Keratinocyte (primary cell): ENCODE results near the gene TWIST2. TPM values are rescaled to one million over a fixed set of nuclear protein-coding genes. Genes with fewer than 3 reads are reported as not detected.

Experiments
- DNase-seq: peaks from one replicate; pipeline ENCODE4 v3.0.0-alpha.2; 2011; ENCODE audit warnings: low read depth, missing footprints, low spot score
- FAIRE-seq: peaks from 2 replicates; lab custom pipeline; 2011; peaks lifted over from hg19 to GRCh38; lab: Jason Lieb, UNC
- H2AFZ ChIP-seq: 2 replicates; pipeline ENCODE4 v1.6.0; 2012; ENCODE audit warnings: low read length, control low read depth, inconsistent platforms; ENCODE audit not compliant: control insufficient read depth
- H3K27ac ChIP-seq: 2 replicates; pipeline ENCODE4 v1.5.1; 2011; ENCODE audit warnings: low read length; ENCODE audit not compliant: control insufficient read depth, insufficient read depth
- H3K27me3 ChIP-seq: 3 replicates; pipeline ENCODE4 v1.6.0; 2011; ENCODE audit warnings: low read length; ENCODE audit not compliant: control insufficient read depth, insufficient read depth; ENCODE audit errors: extremely low read depth
- H3K36me3 ChIP-seq, 2 experiments: 2 replicates in 1 of 2; 3 replicates in 1 of 2; pipeline ENCODE4 v1.5.1; 2011; ENCODE audit warnings: low read length in 2 of 2, mild to moderate bottlenecking in 1 of 2; ENCODE audit not compliant: control insufficient read depth in 2 of 2, insufficient read depth in 2 of 2; ENCODE audit errors: extremely low read depth in 1 of 2
- H3K4me1 ChIP-seq: 3 replicates; pipeline ENCODE4 v1.5.1; 2011; ENCODE audit warnings: low read length; ENCODE audit not compliant: control insufficient read depth, insufficient read depth; ENCODE audit errors: extremely low read depth
- H3K4me2 ChIP-seq: 3 replicates; pipeline ENCODE4 v1.6.0; 2011; ENCODE audit warnings: low read depth, low read length; ENCODE audit not compliant: control insufficient read depth, insufficient read depth; ENCODE audit errors: extremely low read depth
- H3K4me3 ChIP-seq, 3 experiments: fragments of 200-600 bp in 1 of 3; sonication (generic) in 1 of 3; 2 replicates in 2 of 3; 3 replicates in 1 of 3; pipeline ENCODE4 v1.5.1; 2011 to 2016; ENCODE audit warnings: low read length in 3 of 3, mild to moderate bottlenecking in 3 of 3, control low read depth in 2 of 3, inconsistent platforms in 1 of 3, low read depth in 1 of 3, mixed read lengths in 1 of 3, mixed run types in 1 of 3, moderate library complexity in 1 of 3; ENCODE audit not compliant: control insufficient read depth in 2 of 3, insufficient read depth in 2 of 3; ENCODE audit errors: extremely low read depth in 1 of 3
- H3K79me2 ChIP-seq: 2 replicates; pipeline ENCODE4 v1.6.0; 2012; ENCODE audit warnings: low read length; ENCODE audit not compliant: control insufficient read depth, insufficient read depth
- H3K9ac ChIP-seq: 3 replicates; pipeline ENCODE4 v1.6.0; 2011; ENCODE audit warnings: low read length; ENCODE audit not compliant: control insufficient read depth, insufficient read depth; ENCODE audit errors: extremely low read depth
- H3K9me1 ChIP-seq: 3 replicates; pipeline ENCODE4 v1.6.0; 2011; ENCODE audit warnings: low read length; ENCODE audit not compliant: control insufficient read depth, insufficient read depth; ENCODE audit errors: extremely low read depth
- H3K9me3 ChIP-seq: 2 replicates; pipeline ENCODE4 v1.5.1; 2012; ENCODE audit warnings: low read depth, low read length; ENCODE audit not compliant: control insufficient read depth
- H4K20me1 ChIP-seq: 3 replicates; pipeline ENCODE4 v1.6.0; 2011; ENCODE audit warnings: low read length; ENCODE audit not compliant: control insufficient read depth, insufficient read depth; ENCODE audit errors: extremely low read depth
- CTCF ChIP-seq, 3 experiments: IDR thresholded peaks in 1 of 3; conservative IDR thresholded peaks in 1 of 3; optimal IDR thresholded peaks in 1 of 3; 2 replicates in 2 of 3; 3 replicates in 1 of 3; pipeline versions ENCODE3 to v1.5.1; 2011; ENCODE audit warnings: low read length in 3 of 3, mild to moderate bottlenecking in 3 of 3, moderate library complexity in 2 of 3, control low read depth in 1 of 3, inconsistent platforms in 1 of 3; ENCODE audit not compliant: insufficient read depth in 2 of 3; ENCODE audit errors: extremely low read depth in 1 of 3
- EZH2 ChIP-seq: IDR thresholded peaks from one replicate; pipeline ENCODE4 v1.6.1; 2012; ENCODE audit warnings: inconsistent platforms, mild to moderate bottlenecking, low read length, moderate library complexity
- dilution Hi-C: fragments of 300-500 bp; cut with MboI; formaldehyde crosslinking; loops from one replicate; pipeline ENCODE4 v1.7.0; 2020; ENCODE audit warnings: low sequenced_read_pairs; ENCODE audit not compliant: extremely low pct_ligation_motif_present
- polyA plus RNA-seq, 5 experiments: library from polyadenylated mRNA; depleted of rRNA in 3 of 5; stranded (reverse) in 3 of 5; stranded (forward) in 1 of 5; unstranded in 1 of 5; fragments of >200 nt; gene quantifications; 1 replicate in 1 of 5; 2 replicates in 3 of 5; 3 replicates in 1 of 5; pipeline versions ENCODE4 v1.2.1 to v1.2.3, GENCODE V29; 2011 to 2012; ENCODE audit warnings: missing spikeins in 2 of 5, low read depth in 1 of 5, low replicate concordance in 1 of 5

TWIST2 gene
- polyA plus RNA-seq, 1 donor (not counting 4 experiments of a cell fraction or from before 2014, with no cell fraction given): 5.5 TPM

GRCh38 chr2:238878051-238878735 lies 30.3 kb downstream of the TWIST2 start:
- H3K4me1 ChIP-seq: no peaks in the 10 kb centered on the region
- no peaks in the 10 kb centered on the region for H3K79me2 ChIP-seq
- H3K27me3 ChIP-seq: peaks cover 14% of the 10 kb centered on the region
- dilution Hi-C loops: no loop called here
- DNase-seq (no peak), FAIRE-seq (no peak)
- H3K4me3 ChIP-seq: no peak overlapping the region
- no peaks in the 10 kb centered on the region for H3K9me3 ChIP-seq
- no peaks in the 10 kb centered on the region for H4K20me1 ChIP-seq
- no peak overlapping the region for H3K4me2 ChIP-seq
- H2AFZ ChIP-seq: no peak overlapping the region
- H3K9ac ChIP-seq: no peak overlapping the region
- TF ChIP-seq CTCF (optimal IDR thresholded peaks at IDR 0.05 in 1 of 3, IDR thresholded peaks at IDR 0.05 in 1 of 3, conservative IDR thresholded peaks at IDR 0.05 in 1 of 3; ENCODE audit: extremely low read depth in 1 of 3, insufficient read depth in 2 of 3, low read length in 3 of 3): no peak
- no peak for TF ChIP-seq EZH2
- no peak overlapping the region for H3K27ac ChIP-seq
- H3K9me1 ChIP-seq: no peaks in the 10 kb centered on the region
- H3K36me3 ChIP-seq: no peaks in the 10 kb centered on the region

DNA sequence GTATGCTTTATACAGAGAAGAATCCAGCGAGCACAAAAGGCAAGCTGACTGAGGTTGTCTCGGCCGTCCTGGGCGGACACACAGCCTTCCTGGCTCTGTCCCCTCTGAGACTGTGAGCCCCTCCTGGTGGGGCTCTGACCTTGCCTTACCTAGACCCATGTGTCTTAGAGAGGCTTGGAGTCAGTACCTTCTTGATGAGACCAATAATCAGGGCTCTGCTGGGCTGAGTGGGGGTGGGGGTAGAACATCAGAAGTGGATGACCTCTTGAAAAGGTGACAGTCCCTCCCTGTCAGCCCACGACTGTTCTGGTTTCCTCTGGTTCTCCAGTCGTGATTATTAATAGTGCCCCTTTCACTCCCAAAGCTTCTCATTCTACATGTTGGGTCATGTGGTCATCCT lies 31.2 kb downstream of the TWIST2 start:
- Histone ChIP-seq H3K4me3 (no peak overlapping the region), H2AFZ (no peak overlapping the region), H3K36me3 (no peaks in the 10 kb centered on the region), H3K4me1 (no peaks in the 10 kb centered on the region), H3K4me2 (no peak overlapping the region), H3K9me1 (no peaks in the 10 kb centered on the region), H4K20me1 (no peaks in the 10 kb centered on the region), H3K27ac (no peak overlapping the region), H3K9me3 (no peaks in the 10 kb centered on the region), H3K9ac (no peak overlapping the region), H3K79me2 (no peaks in the 10 kb centered on the region), H3K27me3 (peaks cover 15% of the 10 kb centered on the region)
- no peak for TF ChIP-seq EZH2
- TF ChIP-seq CTCF (optimal IDR thresholded peaks at IDR 0.05 in 1 of 3, IDR thresholded peaks at IDR 0.05 in 1 of 3, conservative IDR thresholded peaks at IDR 0.05 in 1 of 3; ENCODE audit: extremely low read depth in 1 of 3, insufficient read depth in 2 of 3, low read length in 3 of 3): no peak
- FAIRE-seq: no peak
- DNase-seq: no peak
- dilution Hi-C loops: no loop called here
